HepG2 (cell line): ENCODE data around the gene NCF4. TPM values are rescaled to one million over a fixed set of nuclear protein-coding genes. Genes with fewer than 3 reads are reported as not detected.

Source experiments
- ADNP ChIP-seq: sonication (generic); formaldehyde crosslinking; IDR thresholded peaks from 2 replicates; pipeline ENCODE4 v1.4.0; 2020; ENCODE audit warnings: missing genetic modification reagents
- AGO2 ChIP-seq: fragments of 200-400 bp; formaldehyde crosslinking; optimal IDR thresholded peaks from 2 replicates; pipeline ENCODE3; 2017; ENCODE audit warnings: mild to moderate bottlenecking, low read depth, low read length, moderate library complexity
- BHLHE40 ChIP-seq: IDR thresholded peaks from 2 replicates; pipeline ENCODE4 v1.6.1; 2011; ENCODE audit warnings: low read length, improper control_type of control experiment
- DR1 ChIP-seq: sonication (generic); formaldehyde crosslinking; IDR thresholded peaks from 2 replicates; pipeline ENCODE4 v1.8.0; 2021; ENCODE audit warnings: mild to moderate bottlenecking, missing genetic modification reagents, inconsistent platforms
- ELF3 ChIP-seq: IDR thresholded peaks from 2 replicates; pipeline ENCODE4 v1.6.1; 2016; ENCODE audit warnings: missing genetic modification reagents, missing compliant biosample characterization
- HINFP ChIP-seq: sonication (generic); formaldehyde crosslinking; IDR thresholded peaks from 2 replicates; pipeline ENCODE4 v1.4.0; 2020; ENCODE audit warnings: low read depth, mild to moderate bottlenecking, missing genetic modification reagents
- HNF1B ChIP-seq: sonication (generic); formaldehyde crosslinking; IDR thresholded peaks from 2 replicates; pipeline ENCODE4 v1.5.1; 2020; ENCODE audit warnings: mild to moderate bottlenecking, moderate library complexity, missing genetic modification reagents
- KLF13 ChIP-seq: sonication (generic); formaldehyde crosslinking; IDR thresholded peaks from 2 replicates; pipeline ENCODE4 v1.4.0; 2020; ENCODE audit warnings: mild to moderate bottlenecking, missing genetic modification reagents
- NCOA1 ChIP-seq: sonication (generic); formaldehyde crosslinking; IDR thresholded peaks from 2 replicates; pipeline ENCODE4 v1.9.0; 2021; ENCODE audit warnings: missing genetic modification reagents
- NCOA2 ChIP-seq: sonication (generic); formaldehyde crosslinking; IDR thresholded peaks from 2 replicates; pipeline ENCODE4 v1.8.0; 2022; ENCODE audit warnings: inconsistent platforms
- NFATC3 ChIP-seq: sonication (generic); formaldehyde crosslinking; IDR thresholded peaks from 2 replicates; pipeline ENCODE4 v1.5.1; 2020; ENCODE audit warnings: mild to moderate bottlenecking, missing genetic modification reagents
- SMC3 ChIP-seq: IDR thresholded peaks from 2 replicates; pipeline ENCODE4 v1.6.1; 2011; ENCODE audit warnings: low read length, improper control_type of control experiment
- ZC3H13 ChIP-seq: sonication (generic); formaldehyde crosslinking; IDR thresholded peaks from 2 replicates; pipeline ENCODE4 v1.8.1; 2023; ENCODE audit warnings: mild to moderate bottlenecking, missing genetic modification reagents, moderate library complexity
- ZNF18 ChIP-seq: sonication (generic); formaldehyde crosslinking; IDR thresholded peaks from 2 replicates; pipeline ENCODE4 v1.8.0; 2022; ENCODE audit warnings: mild to moderate bottlenecking, missing genetic modification reagents; ENCODE audit not compliant: insufficient replicate concordance
- ZNF512 ChIP-seq: sonication (generic); formaldehyde crosslinking; IDR thresholded peaks from 2 replicates; pipeline ENCODE4 v1.4.0; 2020; ENCODE audit warnings: mild to moderate bottlenecking, missing genetic modification reagents
- ZNF644 ChIP-seq: IDR thresholded peaks from 2 replicates; pipeline ENCODE4 v1.6.1; 2016; ENCODE audit warnings: low read depth
- ZNF704 ChIP-seq: sonication (generic); formaldehyde crosslinking; IDR thresholded peaks from 2 replicates; pipeline ENCODE4 v1.8.1; 2023; ENCODE audit warnings: mild to moderate bottlenecking, inconsistent platforms, moderate library complexity, missing genetic modification reagents, borderline replicate concordance
- ZNF772 ChIP-seq: sonication (generic); formaldehyde crosslinking; IDR thresholded peaks from 2 replicates; pipeline ENCODE4 v1.5.0; 2020; ENCODE audit warnings: mild to moderate bottlenecking, missing genetic modification reagents
- ZSCAN9 ChIP-seq: IDR thresholded peaks from 2 replicates; pipeline ENCODE4 v1.6.1; 2016; ENCODE audit warnings: borderline replicate concordance
- polyA plus RNA-seq, 8 experiments: library from polyadenylated mRNA; depleted of rRNA in 3 of 8; stranded (reverse) in 7 of 8; unstranded in 1 of 8; fragments of >200 nt; fragmentation: Illumina TruSeq in 4 of 8; extraction: Trizol in 4 of 8; gene quantifications; 2 replicates each; pipeline versions ENCODE4 v1.2.1 to v1.2.3, GENCODE V29; 2011 to 2016; ENCODE audit warnings: low read depth in 4 of 8, missing spikeins in 1 of 8, mixed read lengths in 1 of 8; ENCODE audit not compliant: insufficient read depth in 1 of 8
- total RNA-seq, 5 experiments: library from RNA; depleted of rRNA; stranded (reverse); fragments of >200 nt; fragmentation: Illumina TruSeq; extraction: Trizol; gene quantifications; 2 replicates each; pipeline ENCODE4 v1.2.3, GENCODE V29; 2016; ENCODE audit warnings: low read depth in 1 of 5

NCF4 gene
- total and polyA plus RNA-seq, 2 of the 13 experiments (the other 11 are each of a cell fraction or from before 2014, with no cell fraction given): not detected

GRCh38 chr22:36856121-36856791 is 4.5 kb upstream of the NCF4 start (continued):
- TF ChIP-seq DR1 (CRISPR knock-in tag) (no peak), AGO2 (no peak), ZNF512 (CRISPR knock-in tag) (no peak), ZSCAN9 (0 out of 2 replicates have a peak, but pooled peaks have one; percentile 31), KLF13 (CRISPR knock-in tag) (no peak), ELF3 (CRISPR knock-in tag) (0 out of 2 replicates have a peak, but pooled peaks have one; percentile 19), BHLHE40 (0 out of 2 replicates have a peak, but pooled peaks have one; percentile 14), NCOA2 (CRISPR knock-in tag) (peak; percentile 15; the same call in 1 of the 2 replicates), ZNF772 (CRISPR knock-in tag) (no peak), SMC3 (peak; percentile 38; the same call in 1 of the 2 replicates), ZNF18 (CRISPR knock-in tag) (no peak), HINFP (CRISPR knock-in tag) (no peak), HNF1B (CRISPR knock-in tag) (0 out of 2 replicates have a peak, but pooled peaks have one; percentile 11), ZC3H13 (CRISPR knock-in tag) (0 out of 2 replicates have a peak, but pooled peaks have one; percentile 29), NCOA1 (CRISPR knock-in tag) (no peak), NFATC3 (CRISPR knock-in tag) (no peak), ZNF644 (no peak), ZNF704 (CRISPR knock-in tag) (no peak), ADNP (CRISPR knock-in tag) (no peak)
